CD14-positive monocyte (primary cell): Measurements from ENCODE around the gene LMO7. TPM values are rescaled to one million over a fixed set of nuclear protein-coding genes. Genes with fewer than 3 reads are reported as not detected.

ENCODE experiments used
- DNase-seq, 3 donors: peaks; one replicate each; pipeline ENCODE4 v3.0.0-alpha.2; 2011 to 2022
- H2AFZ ChIP-seq: 2 replicates; pipeline ENCODE4 v1.6.0; 2012; ENCODE audit warnings: mild to moderate bottlenecking, low read depth, low read length, inconsistent platforms; ENCODE audit not compliant: insufficient read depth, poor library complexity, severe bottlenecking
- H3K27ac ChIP-seq, 2 donors: 1 replicate in 1 of 2; 2 replicates in 1 of 2; pipeline ENCODE4 v1.5.1; 2012 to 2013; ENCODE audit warnings: low read length in 2 of 2, control low read depth in 1 of 2, inconsistent platforms in 1 of 2, low read depth in 1 of 2, mild to moderate bottlenecking in 1 of 2
- H3K27me3 ChIP-seq, 2 donors: one replicate each; pipeline versions ENCODE4 v1.6.0 to v1.6.1; 2011 to 2013; ENCODE audit warnings: low read length in 2 of 2; ENCODE audit not compliant: control insufficient read depth in 2 of 2, insufficient read depth in 2 of 2
- H3K36me3 ChIP-seq, 2 donors: replicated peaks in 1 of 2; 1 replicate in 1 of 2; 2 replicates in 1 of 2; pipeline versions ENCODE4 v1.5.1 to v1.6.1; 2012 to 2013; ENCODE audit warnings: low read length in 2 of 2, control low read depth in 1 of 2, inconsistent platforms in 1 of 2, mild to moderate bottlenecking in 1 of 2; ENCODE audit not compliant: insufficient read depth in 2 of 2, control insufficient read depth in 1 of 2
- H3K4me1 ChIP-seq, 2 donors: 1 replicate in 1 of 2; 2 replicates in 1 of 2; pipeline versions ENCODE4 v1.5.1 to v1.6.1; 2012 to 2013; ENCODE audit warnings: low read length in 2 of 2, control low read depth in 1 of 2, inconsistent platforms in 1 of 2, mild to moderate bottlenecking in 1 of 2, moderate library complexity in 1 of 2; ENCODE audit not compliant: insufficient read depth in 2 of 2, control insufficient read depth in 1 of 2
- H3K4me2 ChIP-seq: replicated peaks from 2 replicates; pipeline ENCODE3; 2012; ENCODE audit warnings: low read length, moderate library complexity, mild to moderate bottlenecking; ENCODE audit not compliant: poor library complexity, severe bottlenecking; ENCODE audit errors: extremely low read depth
- H3K4me3 ChIP-seq, 3 experiments: fragments of 200-600 bp in 1 of 3; sonication (generic) in 1 of 3; replicated peaks in 1 of 3; 1 replicate in 2 of 3; 2 replicates in 1 of 3; pipeline ENCODE4 v1.5.1; 2011 to 2013; ENCODE audit warnings: low read length in 3 of 3, mild to moderate bottlenecking in 3 of 3, control low read depth in 2 of 3, low read depth in 2 of 3, inconsistent platforms in 1 of 3, moderate library complexity in 1 of 3
- H3K79me2 ChIP-seq: 2 replicates; pipeline ENCODE4 v1.6.0; 2012; ENCODE audit warnings: mild to moderate bottlenecking, control low read depth, inconsistent platforms, low read length, moderate library complexity; ENCODE audit not compliant: insufficient read depth
- H3K9ac ChIP-seq: 2 replicates; pipeline ENCODE4 v1.6.0; 2017; ENCODE audit warnings: low read length, mild to moderate bottlenecking; ENCODE audit not compliant: insufficient read depth, poor library complexity, severe bottlenecking
- H3K9me3 ChIP-seq, 2 donors: replicated peaks in 1 of 2; 1 replicate in 1 of 2; 2 replicates in 1 of 2; pipeline versions ENCODE4 v1.5.1 to v1.6.1; 2012 to 2013; ENCODE audit warnings: low read length in 2 of 2, control low read depth in 1 of 2; ENCODE audit not compliant: control insufficient read depth in 1 of 2, insufficient read depth in 1 of 2
- H4K20me1 ChIP-seq: 2 replicates; pipeline ENCODE4 v1.6.0; 2012; ENCODE audit warnings: mild to moderate bottlenecking, low read length, control low read depth, moderate library complexity; ENCODE audit not compliant: insufficient read depth
- H3K27ac Mint-ChIP-seq, 7 donors: one replicate each; pipeline ENCODE4 v1.8.0; 2020; ENCODE audit warnings: mild to moderate bottlenecking in 7 of 7, mixed read lengths in 7 of 7, moderate library complexity in 6 of 7, inconsistent platforms in 2 of 7
- H3K27me3 Mint-ChIP-seq, 3 donors: one replicate each; pipeline ENCODE4 v1.8.0; 2021 to 2022; ENCODE audit warnings: low read depth in 3 of 3, mild to moderate bottlenecking in 3 of 3, mixed read lengths in 3 of 3, moderate library complexity in 3 of 3, inconsistent platforms in 1 of 3
- H3K36me3 Mint-ChIP-seq, 2 donors: one replicate each; pipeline ENCODE4 v1.8.0; 2020; ENCODE audit warnings: mixed read lengths in 2 of 2, inconsistent platforms in 1 of 2, mild to moderate bottlenecking in 1 of 2
- H3K4me1 Mint-ChIP-seq: one replicate; pipeline ENCODE4 v1.8.0; 2020; ENCODE audit warnings: mild to moderate bottlenecking, mixed read lengths
- H3K4me3 Mint-ChIP-seq, 2 donors: one replicate each; pipeline ENCODE4 v1.8.0; 2020; ENCODE audit warnings: mild to moderate bottlenecking in 2 of 2, mixed read lengths in 2 of 2, moderate library complexity in 1 of 2
- H3K9me3 Mint-ChIP-seq, 7 donors: one replicate each; pipeline ENCODE4 v1.8.0; 2020 to 2022; ENCODE audit warnings: mixed read lengths in 7 of 7, mild to moderate bottlenecking in 6 of 7, moderate library complexity in 6 of 7, inconsistent platforms in 2 of 7
- CTCF ChIP-seq: fragments of 200-600 bp; IDR thresholded peaks from one replicate; pipeline ENCODE4 v1.8.0; 2022; ENCODE audit warnings: antibody characterized with exemption, mild to moderate bottlenecking
- WGBS: methylation state at CpG from one replicate; pipeline ENCODE4 v1.1.5; 2013; ENCODE audit warnings: missing lambda C conversion rate; ENCODE audit not compliant: insufficient coverage; 5-methylcytosine and 5-hydroxymethylcytosine counted together
- intact Hi-C, 2 donors: fragments of 100-400 bp; cut with micrococcal nuclease; formaldehyde crosslinking; loops; one replicate each; pipeline versions ENCODE4 v1.15.0 to v1.15.1; 2023
- polyA plus RNA-seq, 3 donors: library from polyadenylated mRNA; depleted of rRNA in 1 of 3; unstranded in 2 of 3; stranded (reverse) in 1 of 3; fragments of 300-500 nt in 2 of 3; fragments of >200 nt in 1 of 3; fragmentation: Illumina TruSeq in 2 of 3; gene quantifications; 1 replicate in 2 of 3; 2 replicates in 1 of 3; pipeline ENCODE4 v1.2.3, GENCODE V29; 2012 to 2021

The LMO7 gene
- polyA plus RNA-seq, 3 donors = 0.79 to 1.6 (median 0.90) TPM

- WGBS = 83% methylated on average over 1 of the region's 6 CpGs
- no peaks in the 10 kb centered on the region for H3K9me3 ChIP-seq
- H3K4me2 ChIP-seq = no peak overlapping the region
- no peak overlapping the region for H3K9ac ChIP-seq
- H3K36me3 ChIP-seq = no peaks in the 10 kb centered on the region
- no peak overlapping the region for H2AFZ ChIP-seq
- H3K36me3 Mint-ChIP-seq = no peaks in the 10 kb centered on the region
- peaks cover 0 to 1% (median 0%) of the 10 kb centered on the region in 3 donors for H3K27me3 Mint-ChIP-seq
- no peak overlapping the region for H3K4me3 Mint-ChIP-seq
- intact Hi-C loops = no loop called here
- peaks cover 0 to 12% (median 7%) of the 10 kb centered on the region in 7 donors for H3K9me3 Mint-ChIP-seq
- no peak for TF ChIP-seq CTCF
- no peak overlapping the region for H3K27ac ChIP-seq
- H3K79me2 ChIP-seq = no peaks in the 10 kb centered on the region
- peaks cover 7% of the 10 kb centered on the region for H3K4me1 Mint-ChIP-seq
- H4K20me1 ChIP-seq = no peaks in the 10 kb centered on the region
- H3K27me3 ChIP-seq = no peaks in the 10 kb centered on the region
- H3K4me3 ChIP-seq = no peak overlapping the region
- H3K27ac Mint-ChIP-seq = no peak overlapping the region
- H3K4me1 ChIP-seq = peaks cover 0 to 7% of the 10 kb centered on the region in 2 donors
- DNase-seq = no peak
These were observed 79.7 kb downstream of the LMO7 start for GRCh38 chr13:75715601-75716523.

- Histone ChIP-seq H3K4me2 (no peak overlapping the region), H4K20me1 (no peaks in the 10 kb centered on the region), H3K9me3 (no peaks in the 10 kb centered on the region), H2AFZ (no peak overlapping the region), H3K27me3 (no peaks in the 10 kb centered on the region), H3K79me2 (no peaks in the 10 kb centered on the region), H3K4me3 (no peak overlapping the region), H3K9ac (no peak overlapping the region), H3K27ac (no peak overlapping the region), H3K36me3 (no peaks in the 10 kb centered on the region), H3K4me1 (peaks cover 0 to 7% of the 10 kb centered on the region in 2 donors)
- Mint-ChIP-seq H3K4me3 (no peak overlapping the region), H3K36me3 (no peaks in the 10 kb centered on the region), H3K27ac (no peak overlapping the region), H3K27me3 (peaks cover 0 to 1% (median 0%) of the 10 kb centered on the region in 3 donors), H3K9me3 (peaks cover 0 to 6% (median 0%) of the 10 kb centered on the region in 7 donors), H3K4me1 (peaks cover 7% of the 10 kb centered on the region)
- intact Hi-C loops = no loop called here
- 100% methylated on average over 1 of the region's 2 CpGs for WGBS
- no peak for TF ChIP-seq CTCF
- DNase-seq = no peak
These were observed 81.4 kb downstream of the LMO7 start for GRCh38 chr13:75717525-75717924.
